B cell (primary cell): Measurements from ENCODE around the gene CSRNP2. TPM values are rescaled to one million over a fixed set of nuclear protein-coding genes. Genes with fewer than 3 reads are reported as not detected.

Experiments used
- ATAC-seq: fragments of 200-7000 bp; cut with Tn5 transposase; one replicate; pipeline ENCODE4 v1.10.0; 2021; ENCODE audit warnings: low read depth, mild to moderate bottlenecking, moderate number of reproducible peaks, moderate library complexity
- CTCF ChIA-PET: fragments of 350-600 bp; sonication (Branson Sonifier 250); formaldehyde crosslinking; loops from one replicate; lab custom pipeline; 2021; ENCODE audit warnings: antibody characterized with exemption, inconsistent platforms; lab: Charles Lee
- POLR2A ChIA-PET: fragments of 350-600 bp; sonication (Branson Sonifier 250); formaldehyde crosslinking; loops from one replicate; lab custom pipeline; 2021; ENCODE audit warnings: antibody characterized with exemption; lab: Charles Lee
- DNase-seq: peaks from one replicate; pipeline ENCODE4 v3.0.0; 2013
- H2AFZ ChIP-seq: 2 replicates; pipeline ENCODE4 v1.6.1; 2012; ENCODE audit warnings: mild to moderate bottlenecking, low read depth, low read length; ENCODE audit not compliant: insufficient read depth, poor library complexity, severe bottlenecking
- H3K27ac ChIP-seq, 2 donors: 1 replicate in 1 of 2; 2 replicates in 1 of 2; pipeline ENCODE4 v1.5.1; 2012 to 2013; ENCODE audit warnings: low read length in 2 of 2, mild to moderate bottlenecking in 2 of 2, moderate library complexity in 1 of 2
- H3K27me3 ChIP-seq, 4 experiments: fragments of 200-600 bp in 1 of 4; sonication (generic) in 1 of 4; replicated peaks in 1 of 4; 1 replicate in 2 of 4; 2 replicates in 2 of 4; pipeline versions ENCODE4 v1.6.1 to v1.7.0; 2013 to 2016; ENCODE audit warnings: low read length in 3 of 4, mild to moderate bottlenecking in 2 of 4, mixed read lengths in 1 of 4, moderate library complexity in 1 of 4; ENCODE audit not compliant: insufficient read depth in 4 of 4, control insufficient read depth in 3 of 4; ENCODE audit errors: control extremely low read depth in 1 of 4
- H3K36me3 ChIP-seq, 2 experiments: replicated peaks in 1 of 2; 1 replicate in 1 of 2; 2 replicates in 1 of 2; pipeline versions ENCODE4 v1.6.1 to v1.7.1; 2013; ENCODE audit warnings: low read length in 1 of 2; ENCODE audit not compliant: insufficient read depth in 2 of 2, control insufficient read depth in 1 of 2; ENCODE audit errors: control extremely low read depth in 1 of 2, extremely low read depth in 1 of 2
- H3K4me1 ChIP-seq, 2 donors: fragments of 200-600 bp in 1 of 2; sonication (generic) in 1 of 2; 1 replicate in 1 of 2; 2 replicates in 1 of 2; pipeline versions ENCODE4 v1.5.1 to v1.6.1; 2013 to 2017; ENCODE audit warnings: low read length in 2 of 2; ENCODE audit not compliant: control insufficient read depth in 2 of 2, insufficient read depth in 2 of 2
- H3K4me2 ChIP-seq: replicated peaks from 2 replicates; pipeline ENCODE3; 2012; ENCODE audit warnings: mild to moderate bottlenecking, low read depth, low read length; ENCODE audit not compliant: poor library complexity, severe bottlenecking
- H3K4me3 ChIP-seq, 5 experiments: fragments of 200-600 bp in 1 of 5; sonication (generic) in 1 of 5; 1 replicate in 3 of 5; 2 replicates in 2 of 5; pipeline versions ENCODE4 v1.5.1 to v1.7.0; 2011 to 2016; ENCODE audit warnings: low read length in 4 of 5, mild to moderate bottlenecking in 4 of 5, low read depth in 2 of 5, control low read depth in 1 of 5, moderate library complexity in 1 of 5; ENCODE audit not compliant: insufficient read depth in 1 of 5; ENCODE audit errors: control extremely low read depth in 1 of 5, extremely low read depth in 1 of 5
- H3K79me2 ChIP-seq: fragments of 200-600 bp; sonication (generic); one replicate; pipeline ENCODE4 v1.6.0; 2016; ENCODE audit warnings: low read length; ENCODE audit not compliant: control insufficient read depth, insufficient read depth
- H3K9ac ChIP-seq: fragments of 200-600 bp; sonication (generic); 2 replicates; pipeline ENCODE4 v1.6.1; 2017; ENCODE audit warnings: mild to moderate bottlenecking, low read length, moderate library complexity
- H3K9me3 ChIP-seq, 3 donors: one replicate each; pipeline versions ENCODE4 v1.6.1 to v1.7.1; 2013; ENCODE audit warnings: low read length in 2 of 3; ENCODE audit not compliant: control insufficient read depth in 2 of 3, insufficient read depth in 1 of 3; ENCODE audit errors: control extremely low read depth in 1 of 3
- H4K20me1 ChIP-seq: 2 replicates; pipeline ENCODE4 v1.6.0; 2012; ENCODE audit warnings: mild to moderate bottlenecking, low read length; ENCODE audit not compliant: insufficient read depth, control insufficient read depth, poor library complexity, severe bottlenecking
- H3K27ac Mint-ChIP-seq: one replicate; pipeline ENCODE4 v1.8.0; 2021; ENCODE audit warnings: mixed read lengths
- H3K27me3 Mint-ChIP-seq: one replicate; pipeline ENCODE4 v1.8.0; 2021; ENCODE audit warnings: mixed read lengths
- H3K4me1 Mint-ChIP-seq: one replicate; pipeline ENCODE4 v1.8.0; 2021; ENCODE audit warnings: mixed read lengths
- H3K4me3 Mint-ChIP-seq: one replicate; pipeline ENCODE4 v1.8.0; 2021; ENCODE audit warnings: mixed read lengths
- H3K9me3 Mint-ChIP-seq: one replicate; pipeline ENCODE4 v1.8.0; 2022; ENCODE audit warnings: mixed read lengths; ENCODE audit not compliant: insufficient read depth
- CTCF ChIP-seq: fragments of 200-600 bp; IDR thresholded peaks from one replicate; pipeline ENCODE4 v1.8.0; 2022; ENCODE audit warnings: antibody characterized with exemption, mild to moderate bottlenecking
- EZH2 ChIP-seq: IDR thresholded peaks from 2 replicates; pipeline ENCODE4 v1.6.1; 2012; ENCODE audit warnings: borderline replicate concordance, low read depth, mild to moderate bottlenecking, moderate library complexity, low read length; ENCODE audit not compliant: insufficient read depth, poor library complexity, severe bottlenecking
- WGBS: methylation state at CpG from one replicate; pipeline ENCODE4 v1.1.5; 2013; ENCODE audit warnings: missing lambda C conversion rate; ENCODE audit not compliant: insufficient coverage; 5-methylcytosine and 5-hydroxymethylcytosine counted together
- intact Hi-C: fragments of 100-400 bp; cut with micrococcal nuclease; formaldehyde crosslinking; loops from one replicate; pipeline ENCODE4 v1.10.0; 2022
- polyA plus RNA-seq: library from polyadenylated mRNA; depleted of rRNA; stranded (reverse); fragments of >200 nt; gene quantifications from 2 replicates; pipeline ENCODE4 v1.2.3, GENCODE V29; 2012
- total RNA-seq, 2 donors: library from RNA; stranded (reverse); fragments of 120-200 nt in 1 of 2; gene quantifications; 1 replicate in 1 of 2; 2 replicates in 1 of 2; pipeline versions ENCODE4 v1.2.3 to v1.2.4, GENCODE V29; 2013 to 2022

Gene CSRNP2
- total and polyA plus RNA-seq, 2 donors (not counting 1 experiment from before 2014, with no cell fraction given) = 10.3 to 49.8 TPM

- 97% methylated on average over 2 of the region's 2 CpGs for WGBS
- CTCF ChIA-PET = interaction anchor here (1.5 kb wide), 1 partner anchor 198 kb away, joined by 3 read pairs; no protein-coding TSS in a partner anchor
Measured at GRCh38 chr12:51071663-51072062, 11.7 kb downstream of the CSRNP2 start.

GRCh38 chr12:51070004-51070403 is 13.4 kb downstream of the CSRNP2 start:
- Histone ChIP-seq H3K36me3 (peaks cover 11 to 47% of the 10 kb centered on the region in 2 experiments), H3K9ac (no peak overlapping the region), H3K27me3 (no peaks in the 10 kb centered on the region), H4K20me1 (no peaks in the 10 kb centered on the region), H3K4me3 (no peak overlapping the region), H3K79me2 (no peaks in the 10 kb centered on the region), H3K27ac (no peak overlapping the region), H3K9me3 (no peaks in the 10 kb centered on the region), H2AFZ (no peak overlapping the region), H3K4me1 (no peaks in the 10 kb centered on the region), H3K4me2 (no peak overlapping the region)
- ChIA-PET CTCF (interaction anchor here (1.5 kb wide), 1 partner anchor 200 kb away, joined by 3 read pairs; no protein-coding TSS in a partner anchor), POLR2A (no interaction called here)
- DNase-seq = no peak
- intact Hi-C loops = no loop called here
- ATAC-seq = no peak
- WGBS = 90% methylated on average over 2 of the region's 3 CpGs
- H3K27me3 Mint-ChIP-seq = no peaks in the 10 kb centered on the region
- H3K27ac Mint-ChIP-seq = no peak overlapping the region
- no peaks in the 10 kb centered on the region for H3K4me1 Mint-ChIP-seq
- TF ChIP-seq CTCF (no peak), EZH2 (no peak)
- H3K9me3 Mint-ChIP-seq = no peaks in the 10 kb centered on the region
- no peak overlapping the region for H3K4me3 Mint-ChIP-seq

More at GRCh38 chr12:51071663-51072062, 11.7 kb downstream of the CSRNP2 start:
- Mint-ChIP-seq H3K27ac (no peak overlapping the region), H3K4me1 (no peaks in the 10 kb centered on the region), H3K9me3 (no peaks in the 10 kb centered on the region), H3K4me3 (no peak overlapping the region), H3K27me3 (no peaks in the 10 kb centered on the region)
- peaks cover 13 to 40% of the 10 kb centered on the region in 2 experiments for H3K36me3 ChIP-seq
- no peak overlapping the region for H2AFZ ChIP-seq
- ATAC-seq (no peak), DNase-seq (no peak)
- H3K9me3 ChIP-seq = no peaks in the 10 kb centered on the region
- no peaks in the 10 kb centered on the region for H4K20me1 ChIP-seq
- no peak overlapping the region for H3K4me2 ChIP-seq
- no peak overlapping the region for H3K27ac ChIP-seq
- TF ChIP-seq CTCF (no peak), EZH2 (no peak)
- intact Hi-C loops = no loop called here
- H3K4me1 ChIP-seq = no peaks in the 10 kb centered on the region
- H3K9ac ChIP-seq = no peak overlapping the region
- no peak overlapping the region for H3K4me3 ChIP-seq
- POLR2A ChIA-PET = no interaction called here
- H3K79me2 ChIP-seq = peaks cover 8% of the 10 kb centered on the region
- H3K27me3 ChIP-seq = no peaks in the 10 kb centered on the region
